HepG2 (cell line): ENCODE results near the gene EIF2B1. TPM values are rescaled to one million over a fixed set of nuclear protein-coding genes. Genes with fewer than 3 reads are reported as not detected.

Experiments used
- ATAC-seq: fragments of 200-7000 bp; cut with Tn5 transposase; 3 replicates; pipeline ENCODE4 v1.9.1; 2020; ENCODE audit warnings: mild to moderate bottlenecking, moderate library complexity
- BruUV-seq: library from RNA; stranded (reverse); fragments of 400-500 nt; replicated peaks from 2 replicates; lab custom pipeline; 2021; lab: Mats Ljungman, UMichigan
- CTCF ChIA-PET: fragments of 300-600 bp; formaldehyde crosslinking; extraction: SDS; loops from one replicate; lab custom pipeline; 2021; ENCODE audit warnings: low total read pairs, inconsistent platforms, low intra/inter-chr PET ratio; lab: Yijun Ruan, JAX
- POLR2A ChIA-PET: fragments of 350-600 bp; sonication (Branson Sonifier 250); formaldehyde crosslinking; loops from one replicate; lab custom pipeline; 2020; ENCODE audit warnings: antibody characterized with exemption, inconsistent platforms; lab: Yijun Ruan, JAX
- DNase-seq: peaks from one replicate; pipeline ENCODE4 v3.0.0-alpha.2; 2015; ENCODE audit warnings: low spot score
- FAIRE-seq: peaks from 3 replicates; lab custom pipeline; 2011; peaks lifted over from hg19 to GRCh38; lab: Jason Lieb, UNC
- H2AFZ ChIP-seq: one replicate; pipeline ENCODE4 v1.6.1; 2011; ENCODE audit warnings: low read length, inconsistent platforms
- H3K27ac ChIP-seq: fragments of 300-600 bp; 3 replicates; pipeline ENCODE4 v1.8.0; 2011; ENCODE audit warnings: mixed run types, mild to moderate bottlenecking, mixed read lengths, low read length, inconsistent platforms; ENCODE audit not compliant: insufficient read depth; ENCODE audit errors: extremely low read length
- H3K27me3 ChIP-seq, 2 experiments: fragments of 200-600 bp in 1 of 2; 2 replicates in 1 of 2; 3 replicates in 1 of 2; pipeline versions ENCODE4 v1.6.0 to v1.8.0; 2011; ENCODE audit warnings: low read length in 2 of 2, mild to moderate bottlenecking in 2 of 2, moderate library complexity in 2 of 2, inconsistent platforms in 1 of 2; ENCODE audit not compliant: insufficient read depth in 2 of 2, control insufficient read depth in 1 of 2
- H3K36me3 ChIP-seq, 2 experiments: fragments of 200-600 bp in 1 of 2; replicated peaks in 1 of 2; 2 replicates in 1 of 2; 3 replicates in 1 of 2; pipeline versions ENCODE4 v1.5.1 to v1.8.0; 2011; ENCODE audit warnings: low read length in 2 of 2, inconsistent platforms in 1 of 2; ENCODE audit not compliant: insufficient read depth in 2 of 2, control insufficient read depth in 1 of 2
- H3K4me1 ChIP-seq: 2 replicates; pipeline ENCODE4 v1.5.1; 2012; ENCODE audit warnings: low read length, inconsistent platforms; ENCODE audit not compliant: insufficient read depth
- H3K4me2 ChIP-seq: 2 replicates; pipeline ENCODE4 v1.6.0; 2011; ENCODE audit warnings: low read depth, low read length, inconsistent platforms
- H3K4me3 ChIP-seq, 3 experiments: fragments of 200-600 bp in 1 of 3; sonication (generic), shearing (Covaris generic) in 1 of 3; replicated peaks in 1 of 3; 2 replicates each; pipeline ENCODE4 v1.5.1; 2011 to 2016; ENCODE audit warnings: low read length in 3 of 3, inconsistent platforms in 2 of 3, low read depth in 2 of 3, mild to moderate bottlenecking in 2 of 3, control low read depth in 1 of 3, mixed read lengths in 1 of 3; ENCODE audit not compliant: insufficient read depth in 1 of 3
- H3K79me2 ChIP-seq: one replicate; pipeline ENCODE4 v1.6.1; 2011; ENCODE audit warnings: low read length, inconsistent platforms; ENCODE audit not compliant: insufficient read depth
- H3K9ac ChIP-seq: 2 replicates; pipeline ENCODE4 v1.6.0; 2011; ENCODE audit warnings: mild to moderate bottlenecking, low read depth, low read length, inconsistent platforms; ENCODE audit not compliant: insufficient read depth
- H3K9me3 ChIP-seq: 2 replicates; pipeline ENCODE4 v1.5.1; 2012; ENCODE audit warnings: mild to moderate bottlenecking, low read length
- H4K20me1 ChIP-seq: 2 replicates; pipeline ENCODE4 v1.6.0; 2011; ENCODE audit warnings: inconsistent platforms, mild to moderate bottlenecking, low read length, moderate library complexity; ENCODE audit not compliant: insufficient read depth
- ARID2 ChIP-seq: sonication (generic); formaldehyde crosslinking; IDR thresholded peaks from 2 replicates; pipeline ENCODE4 v1.8.1; 2022; ENCODE audit warnings: mild to moderate bottlenecking, missing genetic modification reagents, borderline replicate concordance
- ATF4 ChIP-seq, 2 experiments: fragments of 450-650 bp in 1 of 2; sonication (generic) in 1 of 2; formaldehyde crosslinking; IDR thresholded peaks; 2 replicates each; pipeline versions ENCODE4 v1.5.0 to v1.8.0; 2020 to 2022; ENCODE audit warnings: mild to moderate bottlenecking in 1 of 2, missing genetic modification reagents in 1 of 2
- BRF2 ChIP-seq: sonication (generic); formaldehyde crosslinking; IDR thresholded peaks from 2 replicates; pipeline ENCODE4 v1.8.1; 2022; ENCODE audit warnings: mild to moderate bottlenecking, missing genetic modification reagents
- CCAR2 ChIP-seq: fragments of 200-400 bp; formaldehyde crosslinking; optimal IDR thresholded peaks from 2 replicates; pipeline ENCODE3; 2018; ENCODE audit warnings: low read depth, mild to moderate bottlenecking, low read length, moderate library complexity
- ETV5 ChIP-seq: IDR thresholded peaks from 2 replicates; pipeline ENCODE4 v1.6.1; 2018; ENCODE audit warnings: missing biosample characterization, missing genetic modification reagents, inconsistent platforms, borderline replicate concordance
- FOXA3 ChIP-seq: IDR thresholded peaks from 2 replicates; pipeline ENCODE4 v1.6.1; 2016; ENCODE audit warnings: missing genetic modification reagents, missing compliant biosample characterization
- HIVEP1 ChIP-seq: sonication (generic); formaldehyde crosslinking; IDR thresholded peaks from 2 replicates; pipeline ENCODE4 v1.4.0; 2020; ENCODE audit warnings: mild to moderate bottlenecking, missing genetic modification reagents
- HOXA7 ChIP-seq: sonication (generic); formaldehyde crosslinking; IDR thresholded peaks from 2 replicates; pipeline ENCODE4 v1.8.1; 2022; ENCODE audit warnings: mild to moderate bottlenecking, missing genetic modification reagents, moderate library complexity
- MEF2D ChIP-seq: sonication (generic); formaldehyde crosslinking; IDR thresholded peaks from 2 replicates; pipeline ENCODE4 v1.5.1; 2020; ENCODE audit warnings: mild to moderate bottlenecking, missing genetic modification reagents
- MLLT10 ChIP-seq: sonication (generic); formaldehyde crosslinking; IDR thresholded peaks from 2 replicates; pipeline ENCODE4 v1.4.0; 2020; ENCODE audit warnings: missing genetic modification reagents
- MTERF4 ChIP-seq: sonication (generic); formaldehyde crosslinking; IDR thresholded peaks from 2 replicates; pipeline ENCODE4 v1.8.0; 2023; ENCODE audit warnings: mild to moderate bottlenecking, missing genetic modification reagents
- PBX3 ChIP-seq: sonication (generic); formaldehyde crosslinking; IDR thresholded peaks from 2 replicates; pipeline ENCODE4 v1.8.1; 2023; ENCODE audit warnings: missing genetic modification reagents, inconsistent platforms, borderline replicate concordance
- POGK ChIP-seq: sonication (generic); formaldehyde crosslinking; conservative IDR thresholded peaks from 2 replicates; pipeline ENCODE4 v1.8.0; 2022; ENCODE audit warnings: mild to moderate bottlenecking, moderate library complexity, missing genetic modification reagents
- REXO4 ChIP-seq: sonication (generic); formaldehyde crosslinking; IDR thresholded peaks from 2 replicates; pipeline ENCODE4 v1.8.0; 2022; ENCODE audit warnings: missing genetic modification reagents, mild to moderate bottlenecking, borderline replicate concordance
- ZNF280B ChIP-seq: sonication (generic); formaldehyde crosslinking; IDR thresholded peaks from 2 replicates; pipeline ENCODE4 v1.5.0; 2020; ENCODE audit warnings: missing genetic modification reagents, mild to moderate bottlenecking, borderline replicate concordance
- ZNF549 ChIP-seq: sonication (generic); formaldehyde crosslinking; IDR thresholded peaks from 2 replicates; pipeline ENCODE4 v1.5.0; 2020; ENCODE audit warnings: missing genetic modification reagents
- ZNF703 ChIP-seq: sonication (generic); formaldehyde crosslinking; IDR thresholded peaks from 2 replicates; pipeline ENCODE4 v1.5.1; 2020; ENCODE audit warnings: missing genetic modification reagents, mild to moderate bottlenecking, moderate library complexity, borderline replicate concordance
- ZNF776 ChIP-seq: sonication (generic); formaldehyde crosslinking; IDR thresholded peaks from 2 replicates; pipeline ENCODE4 v1.4.0; 2020; ENCODE audit warnings: mild to moderate bottlenecking, missing genetic modification reagents
- WGBS: methylation state at CpG from one replicate; pipeline ENCODE4 v1.1.6; 2017; ENCODE audit warnings: low lambda C conversion rate; 5-methylcytosine and 5-hydroxymethylcytosine counted together
- in situ Hi-C: cut with HindIII; loops from 2 replicates; pipeline ENCODE4 v1.10.0; 2017; ENCODE audit warnings: low pct_unique_long_range_greater_than_20kb; ENCODE audit not compliant: extremely low pct_ligation_motif_present
- intact Hi-C: fragments of 100-400 bp; cut with micrococcal nuclease; formaldehyde crosslinking; loops from one replicate; pipeline ENCODE4 v1.10.0; 2022; ENCODE audit not compliant: unreplicated experiment
- polyA plus RNA-seq, 8 experiments: library from polyadenylated mRNA; depleted of rRNA in 3 of 8; stranded (reverse) in 7 of 8; unstranded in 1 of 8; fragments of >200 nt; fragmentation: Illumina TruSeq in 4 of 8; extraction: Trizol in 4 of 8; gene quantifications; 2 replicates each; pipeline versions ENCODE4 v1.2.1 to v1.2.3, GENCODE V29; 2011 to 2016; ENCODE audit warnings: low read depth in 4 of 8, missing spikeins in 1 of 8, mixed read lengths in 1 of 8; ENCODE audit not compliant: insufficient read depth in 1 of 8
- total RNA-seq, 5 experiments: library from RNA; depleted of rRNA; stranded (reverse); fragments of >200 nt; fragmentation: Illumina TruSeq; extraction: Trizol; gene quantifications; 2 replicates each; pipeline ENCODE4 v1.2.3, GENCODE V29; 2016; ENCODE audit warnings: low read depth in 1 of 5

EIF2B1 gene
- total and polyA plus RNA-seq, 2 of the 13 experiments (the other 11 are each of a cell fraction or from before 2014, with no cell fraction given): 18.7 to 37.4 TPM

GRCh38 chr12:123656392-123656791, 22.9 kb upstream of the EIF2B1 start:
- POLR2A ChIA-PET: no interaction called here
- Histone ChIP-seq H3K4me2 (no peak overlapping the region), H3K27ac (no peak overlapping the region), H3K9me3 (no peaks in the 10 kb centered on the region), H3K4me3 (no peak overlapping the region), H3K27me3 (no peaks in the 10 kb centered on the region), H3K4me1 (no peaks in the 10 kb centered on the region), H3K79me2 (no peaks in the 10 kb centered on the region), H3K36me3 (peaks cover 5 to 59% of the 10 kb centered on the region in 2 experiments; a peak in 4 of 5 replicates), H4K20me1 (no peaks in the 10 kb centered on the region), H3K9ac (no peak overlapping the region), H2AFZ (no peak overlapping the region)
- intact Hi-C loops: no loop called here
- BruUV-seq: no TSS peak
- ATAC-seq (no peak), DNase-seq (no peak), FAIRE-seq (no peak)
- in situ Hi-C loops: no loop called here
- CTCF ChIA-PET: no interaction called here
- 98% methylated on average over 4 of the region's 4 CpGs for WGBS
- no peak for TF ChIP-seq BRF2 (CRISPR knock-in tag)
- no peak for TF ChIP-seq REXO4 (CRISPR knock-in tag)
- no peak for TF ChIP-seq HOXA7
- no peak for TF ChIP-seq MEF2D (CRISPR knock-in tag)
- TF ChIP-seq ZNF549: no peak
- no peak for TF ChIP-seq ZNF776
- no peak for TF ChIP-seq HIVEP1
- TF ChIP-seq ARID2 (CRISPR knock-in tag): no peak
- TF ChIP-seq ATF4 (CRISPR knock-in tag; IDR thresholded peaks at IDR 0.05): no peak
- TF ChIP-seq ZNF280B (CRISPR knock-in tag): no peak
- TF ChIP-seq MTERF4 (CRISPR knock-in tag): no peak
- TF ChIP-seq FOXA3 (CRISPR knock-in tag): no peak
- no peak for TF ChIP-seq CCAR2
- no peak for TF ChIP-seq POGK
- TF ChIP-seq ETV5: no peak
- TF ChIP-seq MLLT10: no peak
- no peak for TF ChIP-seq PBX3
- TF ChIP-seq ZNF703: no peak
